BE2C (cell line): ENCODE measurements around the gene ERG.

Experiments
- DNase-seq: peaks from one replicate; pipeline ENCODE4 v3.0.0-alpha.2; 2020
- H3K27me3 ChIP-seq: fragments of 250-450 bp; sonication (Bioruptor Pico); 2 replicates; pipeline ENCODE4 v1.5.1; 2020; ENCODE audit warnings: mild to moderate bottlenecking
- H3K36me3 ChIP-seq: fragments of 250-450 bp; sonication (Bioruptor Pico); 2 replicates; pipeline ENCODE4 v1.5.1; 2020; ENCODE audit warnings: mild to moderate bottlenecking
- H3K4me1 ChIP-seq: fragments of 250-450 bp; sonication (Bioruptor Pico); 2 replicates; pipeline ENCODE4 v1.5.1; 2020
- H3K4me3 ChIP-seq: 2 replicates; pipeline ENCODE4 v1.5.1; 2011; ENCODE audit warnings: low read depth, low read length
- H3K9me3 ChIP-seq: fragments of 250-450 bp; sonication (Bioruptor Pico); 2 replicates; pipeline ENCODE4 v1.5.1; 2020
- CTCF ChIP-seq: IDR thresholded peaks from 2 replicates; pipeline ENCODE4 v1.5.1; 2012; ENCODE audit warnings: mild to moderate bottlenecking, low read depth, low read length

The ERG gene

GRCh38 chr21:38376693-38377092 is 121.6 kb downstream of the ERG start:
- TF ChIP-seq CTCF = no peak
- Histone ChIP-seq H3K9me3 (no peaks in the 10 kb centered on the region), H3K4me1 (no peaks in the 10 kb centered on the region), H3K36me3 (no peaks in the 10 kb centered on the region), H3K27me3 (no peaks in the 10 kb centered on the region), H3K4me3 (no peak overlapping the region)
- no peak for DNase-seq

- Histone ChIP-seq H3K27me3 (no peaks in the 10 kb centered on the region), H3K4me1 (no peaks in the 10 kb centered on the region), H3K36me3 (no peaks in the 10 kb centered on the region), H3K4me3 (no peak overlapping the region), H3K9me3 (no peaks in the 10 kb centered on the region)
- no peak for DNase-seq
- no peak for TF ChIP-seq CTCF
Observed at GRCh38 chr21:38376235-38376634, 122.0 kb downstream of the ERG start.

- Histone ChIP-seq H3K9me3 (no peaks in the 10 kb centered on the region), H3K27me3 (no peaks in the 10 kb centered on the region), H3K4me1 (no peaks in the 10 kb centered on the region), H3K36me3 (no peaks in the 10 kb centered on the region), H3K4me3 (no peak overlapping the region)
- no peak for DNase-seq
- TF ChIP-seq CTCF = no peak
Observed at GRCh38 chr21:38367646-38368045, 130.6 kb downstream of the ERG start.

- Histone ChIP-seq H3K4me1 (no peaks in the 10 kb centered on the region), H3K27me3 (no peaks in the 10 kb centered on the region), H3K9me3 (no peaks in the 10 kb centered on the region), H3K36me3 (no peaks in the 10 kb centered on the region), H3K4me3 (no peak overlapping the region)
- no peak for DNase-seq
- no peak for TF ChIP-seq CTCF
Observed at GRCh38 chr21:38365521-38365920, 132.8 kb downstream of the ERG start.

- TF ChIP-seq CTCF = no peak
- H3K9me3 ChIP-seq = no peaks in the 10 kb centered on the region
Observed at GRCh38 chr21:38363693-38364092, 134.6 kb downstream of the ERG start.

GRCh38 chr21:38361324-38361723 is 137.0 kb downstream of the ERG start:
- no peak for TF ChIP-seq CTCF
- Histone ChIP-seq H3K4me3 (no peak overlapping the region), H3K9me3 (no peaks in the 10 kb centered on the region), H3K4me1 (no peaks in the 10 kb centered on the region), H3K27me3 (no peaks in the 10 kb centered on the region), H3K36me3 (no peaks in the 10 kb centered on the region)
- DNase-seq = no peak

More at GRCh38 chr21:38363693-38364092, 134.6 kb downstream of the ERG start:
- no peak overlapping the region for H3K4me3 ChIP-seq
- DNase-seq = no peak
- H3K27me3 ChIP-seq = no peaks in the 10 kb centered on the region
- H3K36me3 ChIP-seq = no peaks in the 10 kb centered on the region
- no peaks in the 10 kb centered on the region for H3K4me1 ChIP-seq
